Measurements from ENCODE around the gene USP32.

GRCh38 chr17:60359415-60359814 lies 32.5 kb downstream of the USP32 start:
- TF ChIP-seq POU6F1 (CRISPR knock-in tag; IDR thresholded peaks at IDR 0.05; ENCODE audit: borderline replicate concordance, low read depth) = no peak
- no peak for TF ChIP-seq ISL1 (CRISPR knock-in tag; IDR thresholded peaks at IDR 0.05)
- no peak for TF ChIP-seq ZNF565 (CRISPR knock-in tag; conservative IDR thresholded peaks at IDR 0.05; ENCODE audit: low read depth)
- no peak for TF ChIP-seq SNAI2 (CRISPR knock-in tag; IDR thresholded peaks at IDR 0.05)
- no peak for TF ChIP-seq TCF4 (CRISPR knock-in tag; IDR thresholded peaks at IDR 0.05; ENCODE audit: borderline replicate concordance)
- no peak for TF ChIP-seq TOX (CRISPR knock-in tag; IDR thresholded peaks at IDR 0.05; ENCODE audit: borderline replicate concordance)
- TF ChIP-seq ARNTL (CRISPR knock-in tag; IDR thresholded peaks at IDR 0.05; ENCODE audit: borderline replicate concordance, low read depth) = no peak
